GM21390 (cell line): ENCODE results near the gene GJC1.
"Not testable (repeated sequence)": the region's sequence is repeated elsewhere in the genome, so short reads cannot be mapped to it uniquely, and the experiment has no call there.

Experiments used
- ATAC-seq: cut with Tn5 transposase; IDR thresholded peaks from one replicate; pipeline ENCODE4 v1.9.1; 2021; ENCODE audit not compliant: unreplicated experiment

GJC1 gene

DNA sequence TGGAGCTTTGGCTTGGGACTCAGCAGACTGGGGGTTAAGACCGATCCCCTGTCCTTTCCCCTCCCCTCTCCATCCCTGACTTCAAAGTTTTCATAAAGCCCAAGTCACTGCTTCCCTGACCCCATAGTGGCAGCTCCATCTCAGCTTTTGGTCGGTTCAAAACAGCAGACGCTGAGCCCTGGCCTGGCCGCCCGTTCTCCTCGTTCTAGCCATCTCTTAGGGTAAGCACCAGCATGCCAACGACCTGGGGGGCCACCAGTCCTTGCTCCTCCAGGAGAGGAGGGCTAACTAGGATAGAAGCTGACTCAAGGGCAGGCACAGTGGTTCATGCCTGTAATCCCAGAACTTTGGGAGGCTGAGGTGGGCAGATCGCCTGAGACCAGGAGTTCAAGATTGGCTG is 16.1 kb upstream of the GJC1 start:
- ATAC-seq: no peak

DNA sequence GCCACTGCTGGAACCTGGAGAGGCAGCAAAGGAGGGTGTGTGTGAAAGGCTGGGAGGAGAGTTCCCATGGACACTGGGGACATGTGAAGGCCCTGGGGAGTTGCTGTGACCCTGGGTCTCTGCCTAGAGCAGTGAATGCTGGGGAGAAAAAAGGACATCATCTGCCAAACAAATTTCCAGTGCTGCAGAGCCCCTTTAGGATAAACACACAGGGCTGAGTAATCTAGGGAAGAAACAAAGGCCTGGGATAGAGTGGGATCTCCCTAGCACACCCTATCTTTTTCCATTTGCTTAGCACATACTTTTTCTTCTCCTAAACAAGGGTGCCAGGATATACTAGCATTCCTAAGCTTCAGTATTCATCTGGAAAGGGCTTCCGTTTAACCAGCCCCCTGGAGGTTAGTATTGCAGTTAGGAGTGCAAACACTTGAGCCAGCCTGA is 14.3 kb upstream of the GJC1 start:
- no peak for ATAC-seq

DNA sequence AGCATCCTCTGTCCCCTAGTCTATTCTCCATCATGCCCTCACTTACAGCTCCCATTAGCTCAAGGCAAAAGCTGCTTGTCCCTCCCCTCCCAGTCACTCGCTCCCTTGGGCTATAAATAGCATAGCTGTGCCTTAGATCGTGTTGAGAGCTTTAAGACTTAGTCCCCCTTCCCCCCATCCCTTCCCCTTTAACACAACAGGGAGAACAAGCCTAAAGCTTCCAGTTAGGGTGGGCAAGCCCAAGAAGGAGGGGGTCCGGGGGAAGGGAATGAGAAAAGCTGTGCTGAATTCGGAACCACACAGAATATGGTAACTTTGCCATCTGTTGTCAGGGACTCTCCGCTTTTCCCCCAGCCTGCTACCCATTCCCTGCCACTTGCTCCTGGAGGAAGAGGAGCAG is 12.7 kb upstream of the GJC1 start:
- no peak for ATAC-seq

DNA sequence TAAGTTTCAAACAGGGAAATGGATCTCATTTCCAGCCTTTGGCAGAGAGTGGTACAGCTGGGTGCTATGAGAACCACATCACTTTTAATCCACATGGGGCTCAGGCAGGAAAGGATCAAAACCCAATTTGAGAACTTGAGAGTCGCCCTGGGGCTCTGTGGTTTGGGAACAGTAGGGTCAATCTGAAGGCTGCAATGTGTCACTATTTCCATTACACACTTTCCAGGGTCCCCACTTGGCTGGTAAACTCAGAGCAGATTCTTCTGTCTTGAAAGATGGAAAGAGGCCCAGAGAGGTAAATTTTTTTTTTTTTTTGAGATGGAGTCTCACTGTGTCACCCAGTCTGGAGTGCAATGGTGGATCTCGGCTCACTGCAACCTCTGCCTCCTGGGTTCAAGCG is 10.8 kb upstream of the GJC1 start:
- no peak for ATAC-seq

DNA sequence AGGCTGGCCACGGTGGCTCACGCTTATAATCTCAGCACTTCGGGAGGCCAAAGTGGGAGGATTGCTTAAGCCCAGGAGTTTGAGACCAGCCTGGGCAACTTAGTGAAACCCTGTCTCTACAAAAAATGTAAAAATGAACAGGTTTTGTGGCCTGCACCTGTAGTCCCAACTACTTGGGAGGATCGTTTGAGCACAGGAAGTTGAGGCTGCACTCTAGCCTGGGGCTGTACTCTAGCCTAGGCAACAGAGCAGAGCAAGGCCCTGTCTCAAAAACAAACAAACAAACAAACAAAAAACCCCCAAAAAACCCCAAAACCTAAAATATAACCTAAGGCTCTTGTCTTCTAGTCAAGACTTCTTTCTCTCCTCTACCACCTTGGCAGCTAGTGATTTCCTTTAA is 10.2 kb upstream of the GJC1 start:
- no peak for ATAC-seq

DNA sequence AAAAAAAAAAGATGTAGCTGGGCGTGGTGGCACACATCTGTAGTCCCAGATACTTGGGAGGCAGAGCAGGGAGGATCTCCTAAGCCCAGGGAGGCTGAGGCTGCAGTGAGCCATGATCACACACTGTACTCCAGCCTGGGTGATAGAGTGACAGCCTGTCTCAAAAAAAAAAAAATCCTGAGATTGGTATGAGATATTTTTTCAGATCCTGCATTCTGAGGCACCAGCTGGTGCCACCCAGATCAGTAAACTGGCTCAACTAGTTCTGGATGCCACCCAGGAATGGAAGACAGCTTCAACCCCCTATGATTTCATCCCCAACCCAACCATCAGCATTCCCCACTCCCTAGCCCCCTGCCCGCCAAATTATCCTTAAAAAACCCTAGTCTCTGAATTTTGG is 7.1 kb upstream of the GJC1 start:
- no peak for ATAC-seq

DNA sequence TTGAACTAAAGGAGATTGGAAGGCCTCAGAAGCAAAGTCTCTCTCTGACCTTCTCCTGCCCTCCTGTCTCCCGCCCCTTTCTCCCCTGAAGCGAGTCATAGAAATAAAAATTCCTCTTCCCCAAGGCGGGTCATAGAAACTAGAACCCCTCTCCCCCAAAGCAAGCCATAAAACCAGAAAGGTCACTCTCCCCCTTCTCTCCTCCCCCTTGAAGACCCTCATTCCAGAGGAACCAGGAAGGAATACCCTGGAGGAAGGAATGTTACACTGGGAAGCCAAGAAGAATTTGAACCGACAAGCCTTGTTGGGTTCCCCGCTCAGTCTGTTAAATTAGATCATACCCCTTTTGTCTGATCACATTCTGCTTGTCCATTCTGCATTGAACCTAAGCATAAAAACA is 2.7 kb upstream of the GJC1 start:
- no peak for ATAC-seq

DNA sequence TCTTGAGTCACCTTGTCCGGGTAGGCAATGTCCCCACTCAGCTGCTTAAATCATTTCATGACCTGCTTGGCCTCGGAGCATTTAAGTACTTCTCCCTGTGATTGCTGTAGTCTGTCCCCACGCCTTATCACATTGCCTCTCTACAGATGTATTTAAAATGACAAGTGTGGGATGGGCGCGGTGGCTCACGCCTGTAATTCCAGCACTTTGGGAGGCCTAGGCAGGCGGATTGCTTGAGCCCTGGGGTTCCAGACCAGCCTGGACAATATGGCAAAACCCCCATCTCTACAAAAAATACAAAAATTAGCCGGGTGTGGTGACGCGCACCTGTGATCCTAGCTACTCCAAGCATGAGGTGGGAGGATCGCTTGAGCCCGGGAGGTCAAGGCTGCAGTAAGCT is 1.3 kb upstream of the GJC1 start:
- ATAC-seq: no peak

DNA sequence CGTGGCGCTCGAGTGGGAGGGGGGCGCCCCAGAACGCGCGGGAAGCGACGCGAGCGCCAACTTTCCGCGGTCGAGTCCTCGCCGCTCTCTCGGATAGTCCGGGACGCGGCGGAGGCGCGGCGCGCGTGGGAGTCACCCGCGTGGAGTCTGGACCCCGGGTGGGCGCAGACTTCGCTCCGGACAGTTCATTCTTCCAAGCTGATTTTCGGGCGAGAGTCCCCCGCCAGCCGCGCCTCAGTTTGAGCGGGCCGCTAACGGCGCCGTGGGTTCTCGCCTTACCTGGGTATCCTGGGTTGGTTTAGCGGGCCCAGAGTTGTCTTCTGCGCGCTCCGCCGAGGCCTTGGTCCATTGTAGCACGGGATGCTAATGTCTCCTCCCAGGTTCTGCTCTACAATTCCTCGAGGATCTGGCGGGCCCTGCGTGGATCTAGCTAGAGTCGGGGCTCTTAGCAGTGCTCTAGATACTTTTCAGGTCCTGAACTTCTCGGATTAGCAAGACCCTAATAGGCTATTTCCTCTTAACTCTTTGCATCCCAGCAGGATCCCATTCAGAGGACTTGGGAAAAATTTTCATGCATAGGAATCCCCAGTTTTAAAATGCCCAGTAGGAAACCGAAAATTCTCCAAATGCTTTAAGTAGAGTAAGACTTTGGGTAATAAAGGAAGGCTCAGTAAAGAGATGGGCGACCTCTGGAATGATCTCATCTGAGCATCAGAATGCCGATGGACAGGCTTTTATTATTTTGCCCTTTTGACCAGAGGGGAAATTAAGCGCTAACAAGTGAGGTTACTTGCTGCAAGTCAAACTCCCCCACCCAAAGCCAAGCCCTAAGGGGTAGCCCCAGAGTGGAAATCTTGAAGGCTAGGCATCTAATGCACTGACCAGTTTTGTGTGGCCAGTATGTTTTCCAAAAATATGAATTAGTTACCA is 537 bp upstream of the GJC1 start:
- no peak for ATAC-seq

DNA sequence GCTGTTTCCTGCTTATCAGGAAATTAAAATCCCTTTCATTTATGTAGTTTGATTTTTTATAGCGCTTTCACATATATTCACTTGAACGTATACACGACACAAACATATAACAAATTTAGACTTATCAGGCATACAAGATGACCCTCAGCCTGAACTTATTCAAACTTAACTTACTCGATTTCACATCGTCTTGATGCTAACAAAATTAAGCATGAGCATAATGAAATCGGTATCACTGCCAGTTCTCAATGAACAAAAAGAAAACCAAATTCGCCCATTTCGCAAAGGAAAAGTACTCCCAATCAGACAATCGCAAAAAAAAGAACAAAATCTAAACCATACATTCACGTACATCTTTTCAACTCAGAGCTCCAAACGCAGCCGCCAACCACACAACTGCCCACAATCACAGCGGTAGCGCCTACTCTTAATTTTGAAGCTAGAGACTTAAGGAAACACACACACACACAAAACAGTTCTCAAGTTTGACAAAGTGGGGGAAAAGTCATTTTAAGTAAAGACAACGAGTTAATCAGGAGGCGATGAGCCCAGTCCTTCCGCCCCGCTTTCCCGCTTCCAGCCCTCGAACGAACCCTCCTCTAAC is 1.1 kb downstream of the GJC1 start:
- ATAC-seq: no peak

DNA sequence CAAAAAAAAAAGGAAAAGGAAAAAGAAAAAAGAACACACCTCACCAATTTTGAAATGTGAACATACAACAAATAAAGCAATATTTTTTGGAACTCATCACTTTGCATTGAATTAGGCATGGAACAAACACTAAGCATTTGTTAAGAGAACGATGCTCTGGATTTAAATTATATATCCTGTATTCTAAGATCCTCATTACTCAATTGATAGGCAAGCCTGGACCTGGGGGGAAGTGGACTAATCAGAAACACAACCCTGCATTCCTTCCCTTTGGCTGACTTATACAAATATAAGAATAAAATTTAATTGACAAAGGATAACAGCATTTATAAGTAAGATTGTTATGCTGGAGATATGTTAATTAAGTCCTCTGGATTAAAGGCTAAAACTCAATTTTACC is 2.2 kb downstream of the GJC1 start:
- no peak for ATAC-seq

DNA sequence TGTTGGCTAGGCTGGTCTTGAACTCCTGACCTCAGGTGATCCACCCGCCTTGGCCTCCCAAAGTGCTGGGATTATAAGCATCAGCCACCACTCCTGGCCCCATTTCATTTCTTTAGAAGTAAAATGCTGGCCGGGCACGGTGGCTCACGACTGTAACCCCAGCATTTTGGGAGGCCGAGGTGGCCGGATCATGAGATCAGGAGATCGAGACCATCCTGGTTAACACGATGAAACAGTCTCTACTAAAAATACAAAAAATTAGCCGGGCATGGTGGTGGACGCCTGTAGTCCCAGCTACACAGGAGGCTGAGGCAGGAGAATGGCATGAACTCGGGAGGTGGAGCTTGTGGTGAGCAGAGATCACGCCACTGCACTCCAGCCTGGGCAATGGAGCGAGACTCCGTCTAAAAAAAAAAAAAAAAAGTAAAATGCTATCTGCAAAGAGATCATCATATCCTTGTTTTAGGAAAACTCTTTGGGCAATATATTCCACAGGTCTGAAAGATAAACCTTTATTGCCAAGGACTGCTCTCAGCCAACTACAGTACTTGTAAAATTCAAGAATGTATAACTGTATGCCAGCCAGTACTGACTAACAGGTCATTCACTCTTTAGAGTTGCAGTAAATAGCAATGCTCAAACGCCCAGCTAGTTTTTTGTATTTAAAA is 3.8 kb downstream of the GJC1 start:
- ATAC-seq: no peak

DNA sequence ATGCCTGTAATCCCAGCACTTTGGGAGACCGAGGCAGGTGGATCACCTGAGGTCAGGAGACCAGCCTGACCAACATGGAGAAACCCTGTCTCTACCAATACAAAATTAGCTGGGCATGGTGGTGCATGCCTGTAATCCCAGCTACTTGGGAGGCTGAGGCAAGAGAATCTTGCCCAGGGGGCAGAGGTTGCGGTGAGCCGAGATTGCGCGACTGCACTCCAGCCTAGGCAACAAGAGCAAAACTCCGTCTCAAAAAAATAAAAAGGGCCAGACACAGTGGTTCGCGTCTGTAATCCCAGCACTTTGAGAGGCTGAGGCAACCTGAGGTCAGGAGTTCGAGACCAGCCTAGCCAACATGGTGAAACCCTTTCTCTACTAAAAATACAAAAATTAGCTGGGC is 4.9 kb downstream of the GJC1 start:
- ATAC-seq: not testable (repeated sequence)

DNA sequence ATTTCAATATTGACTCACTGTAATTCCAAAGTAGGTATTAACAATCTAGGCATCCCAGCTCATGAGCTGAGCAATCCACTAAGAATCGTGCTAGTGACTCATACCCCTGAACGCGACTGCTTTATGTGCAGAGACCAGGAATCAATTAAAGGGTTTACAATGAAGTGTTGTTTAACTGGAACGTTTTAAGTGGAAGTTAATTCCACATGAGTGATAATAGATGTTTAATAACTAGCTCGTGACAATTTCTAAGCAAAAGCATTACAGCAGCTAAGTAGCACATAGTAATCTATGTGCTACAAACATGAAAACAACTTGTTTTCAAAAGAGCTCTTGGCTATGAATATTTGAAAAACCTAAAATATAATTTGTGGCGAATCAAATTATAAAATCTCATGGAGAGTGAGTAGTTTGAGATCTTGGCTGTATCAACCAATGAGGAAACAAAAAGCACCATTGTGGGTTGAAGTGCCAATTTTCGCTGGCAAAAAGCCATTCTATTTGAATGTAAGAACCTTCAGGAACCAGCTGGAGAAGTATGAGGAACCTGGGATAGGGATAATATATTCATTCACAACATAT is 9.4 kb downstream of the GJC1 start:
- ATAC-seq: no peak

DNA sequence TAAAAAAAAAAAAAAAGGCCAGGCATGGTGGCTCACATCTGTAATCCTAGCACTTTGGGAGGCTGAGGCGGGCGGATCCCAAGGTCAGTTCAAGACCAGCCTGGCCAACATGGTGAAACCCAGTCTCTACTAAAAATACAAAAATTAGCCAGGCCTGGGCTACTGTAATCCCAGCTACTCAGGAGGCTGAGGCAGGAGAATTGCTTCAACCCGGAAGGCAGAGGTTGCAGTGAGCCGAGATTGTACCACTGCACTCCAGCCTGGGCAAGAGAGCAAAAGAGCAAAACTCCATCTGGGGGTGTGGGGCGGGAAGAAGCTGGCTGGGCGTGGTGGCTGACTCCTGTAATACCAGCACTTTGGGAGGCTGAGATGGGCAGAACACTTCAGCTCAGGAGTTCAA is 11.6 kb downstream of the GJC1 start:
- ATAC-seq: not testable (repeated sequence)

DNA sequence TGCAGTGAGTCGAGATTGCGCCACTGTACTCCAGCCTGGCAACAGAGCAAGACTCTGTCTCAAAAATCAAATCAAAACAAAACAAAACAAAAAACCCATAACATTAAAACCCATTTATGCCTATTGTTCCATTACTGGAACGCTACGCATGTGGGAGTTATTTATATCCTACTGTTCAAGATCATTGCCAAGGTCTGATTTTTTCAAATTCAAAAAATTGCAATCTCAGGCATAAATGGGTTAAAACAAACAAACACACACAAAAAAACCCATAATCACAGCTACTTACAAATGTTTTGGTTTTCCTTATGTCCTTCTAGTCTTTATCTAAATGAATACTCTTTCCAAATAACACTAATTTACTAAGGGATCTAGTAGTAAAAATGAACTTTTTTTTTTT is 17.8 kb downstream of the GJC1 start:
- ATAC-seq: no peak

DNA sequence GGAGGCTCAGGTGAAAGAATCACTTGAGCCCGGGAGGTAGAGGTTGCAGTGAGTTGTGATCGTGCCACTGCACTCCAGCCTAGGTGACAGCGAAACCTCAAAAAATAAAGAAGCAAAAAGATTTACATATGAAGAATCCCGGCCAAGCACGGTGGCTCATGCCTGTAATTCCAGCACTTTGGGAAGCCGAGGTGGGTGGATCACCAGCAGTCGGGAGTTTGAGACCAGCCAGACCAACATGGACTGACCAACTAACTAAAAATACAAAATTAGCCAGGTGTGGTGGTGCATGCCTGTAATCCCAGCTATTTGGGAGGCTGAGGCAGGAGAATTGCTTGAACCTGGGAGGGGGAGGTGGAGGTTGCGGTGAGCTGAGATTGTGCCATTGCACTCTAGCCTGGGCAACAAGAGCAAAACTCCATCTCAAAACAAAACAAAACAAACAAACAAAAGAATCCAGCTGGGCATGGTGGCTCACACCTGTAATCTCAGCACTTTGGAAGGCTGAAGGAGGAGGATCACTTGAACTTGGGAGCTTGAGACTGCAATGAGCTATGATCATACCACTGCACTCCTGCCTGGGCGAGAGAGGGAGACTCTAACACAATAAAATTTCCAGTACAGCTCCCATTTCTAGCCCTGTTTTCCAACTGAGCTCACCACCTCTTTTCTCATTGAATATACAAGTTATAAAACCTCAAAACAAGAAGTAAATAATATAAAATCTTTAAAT is 21.3 kb downstream of the GJC1 start:
- not testable (repeated sequence) for ATAC-seq

DNA sequence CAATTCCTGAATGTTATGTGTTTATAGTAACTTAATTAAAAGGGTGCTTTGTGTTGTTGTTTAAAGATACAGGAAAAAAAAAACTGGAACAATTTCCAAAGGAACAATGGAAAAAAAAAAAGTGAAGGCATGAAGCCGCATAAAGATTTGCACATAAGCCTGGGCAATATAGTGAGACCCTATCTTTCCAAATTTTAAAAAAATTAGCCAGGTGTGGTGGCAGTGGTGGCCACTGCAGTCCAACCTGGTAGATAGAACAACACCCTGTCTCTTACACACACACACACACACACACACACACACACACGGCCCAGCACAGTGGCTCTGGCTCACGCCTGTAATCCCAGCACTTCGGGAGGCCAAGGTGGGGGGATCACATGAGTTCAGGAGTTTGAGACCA is 21.9 kb downstream of the GJC1 start:
- no peak for ATAC-seq

DNA sequence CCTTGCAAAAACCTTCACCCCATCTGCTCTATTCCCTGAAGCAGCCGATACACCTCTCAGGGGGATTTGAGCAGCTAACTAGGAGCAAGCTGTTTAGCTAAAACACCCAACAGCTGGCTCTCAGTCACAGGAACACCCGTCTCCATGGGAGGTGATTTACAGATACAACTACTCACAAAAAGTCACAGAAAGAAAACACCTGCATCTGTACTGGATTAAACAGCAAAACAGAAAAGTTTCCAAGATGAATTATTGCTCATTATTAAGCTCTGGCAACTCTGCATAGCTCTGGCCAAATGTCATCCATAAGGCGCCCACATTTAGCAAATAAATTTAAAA is 22.3 kb downstream of the GJC1 start:
- no peak for ATAC-seq

DNA sequence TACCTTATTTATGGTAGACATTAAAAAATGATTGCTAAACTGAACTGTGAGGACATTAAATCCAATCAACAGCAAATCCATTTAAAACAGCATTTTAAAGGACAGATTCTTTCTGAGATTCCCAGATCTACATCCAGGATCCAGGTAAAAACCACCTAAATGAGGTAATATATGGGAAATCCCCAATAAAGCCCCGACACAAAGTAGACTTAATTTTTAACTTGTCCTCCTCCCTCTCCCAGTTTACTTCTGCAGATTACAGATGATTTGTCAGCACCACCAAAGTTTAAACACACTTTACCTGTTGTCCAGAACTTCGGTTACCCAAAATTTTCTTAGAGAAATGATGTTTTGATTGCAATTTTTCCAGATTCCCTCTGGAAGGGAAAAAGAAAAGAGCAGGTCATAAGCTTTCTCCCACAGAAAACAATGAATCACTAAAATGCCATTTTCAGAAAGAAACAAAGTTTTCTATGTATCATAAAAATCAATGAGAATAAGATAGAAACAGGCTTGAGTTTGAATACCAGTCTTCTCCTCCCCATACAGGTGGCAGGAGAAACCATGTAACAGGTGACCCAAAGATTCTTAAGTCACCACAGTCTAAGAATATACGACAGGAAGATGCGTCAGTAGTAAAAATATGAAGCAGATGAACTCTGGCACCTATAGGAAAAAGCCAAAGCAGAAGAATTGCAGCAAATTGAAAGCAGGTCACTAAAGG is 22.8 kb downstream of the GJC1 start:
- ATAC-seq: no peak
